ENCODE results near the gene ATG9B. TPM values are rescaled to one million over a fixed set of nuclear protein-coding genes. Genes with fewer than 3 reads are reported as not detected.

Gene ATG9B
- total RNA-seq, 1 donor from 2014 or later: 0.11 TPM

DNA sequence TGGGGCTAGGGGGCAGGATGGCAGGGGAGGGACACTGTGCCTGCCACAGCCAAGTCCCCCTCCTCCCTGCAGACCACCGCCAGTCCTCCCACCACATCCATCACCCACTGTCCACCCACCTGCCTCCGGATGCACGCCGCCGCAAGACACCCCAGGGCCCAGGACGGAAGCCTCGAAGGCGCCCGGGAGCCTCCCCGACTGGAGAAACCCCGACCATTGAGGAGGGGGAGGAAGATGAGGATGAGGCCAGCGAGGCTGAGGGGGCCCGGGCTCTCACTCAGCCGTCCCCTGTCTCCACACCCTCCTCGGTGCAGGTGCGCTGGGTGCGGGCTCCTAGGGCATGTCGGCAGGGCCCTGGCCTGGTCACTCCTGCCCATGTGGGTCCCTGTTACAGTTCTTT, 40.2 kb upstream of the ATG9B start:
- Mint-ChIP-seq H3K4me1 (ENCODE audit: unreplicated experiment) (peaks cover 34% of the 10 kb centered on the region), H3K27me3 (ENCODE audit: unreplicated experiment) (no peaks in the 10 kb centered on the region), H3K36me3 (ENCODE audit: unreplicated experiment) (peaks cover 14% of the 10 kb centered on the region), H3K4me3 (ENCODE audit: unreplicated experiment) (no peak overlapping the region), H3K27ac (ENCODE audit: unreplicated experiment) (no peak overlapping the region), H3K9me3 (ENCODE audit: unreplicated experiment) (no peaks in the 10 kb centered on the region)
- TF ChIP-seq, protein P1, sequence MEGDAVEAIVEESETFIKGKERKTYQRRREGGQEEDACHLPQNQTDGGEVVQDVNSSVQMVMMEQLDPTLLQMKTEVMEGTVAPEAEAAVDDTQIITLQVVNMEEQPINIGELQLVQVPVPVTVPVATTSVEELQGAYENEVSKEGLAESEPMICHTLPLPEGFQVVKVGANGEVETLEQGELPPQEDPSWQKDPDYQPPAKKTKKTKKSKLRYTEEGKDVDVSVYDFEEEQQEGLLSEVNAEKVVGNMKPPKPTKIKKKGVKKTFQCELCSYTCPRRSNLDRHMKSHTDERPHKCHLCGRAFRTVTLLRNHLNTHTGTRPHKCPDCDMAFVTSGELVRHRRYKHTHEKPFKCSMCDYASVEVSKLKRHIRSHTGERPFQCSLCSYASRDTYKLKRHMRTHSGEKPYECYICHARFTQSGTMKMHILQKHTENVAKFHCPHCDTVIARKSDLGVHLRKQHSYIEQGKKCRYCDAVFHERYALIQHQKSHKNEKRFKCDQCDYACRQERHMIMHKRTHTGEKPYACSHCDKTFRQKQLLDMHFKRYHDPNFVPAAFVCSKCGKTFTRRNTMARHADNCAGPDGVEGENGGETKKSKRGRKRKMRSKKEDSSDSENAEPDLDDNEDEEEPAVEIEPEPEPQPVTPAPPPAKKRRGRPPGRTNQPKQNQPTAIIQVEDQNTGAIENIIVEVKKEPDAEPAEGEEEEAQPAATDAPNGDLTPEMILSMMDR (IDR thresholded peaks at IDR 0.05): no peak
- no peak for DNase-seq (ENCODE audit: extremely low spot score, unreplicated experiment)

DNA sequence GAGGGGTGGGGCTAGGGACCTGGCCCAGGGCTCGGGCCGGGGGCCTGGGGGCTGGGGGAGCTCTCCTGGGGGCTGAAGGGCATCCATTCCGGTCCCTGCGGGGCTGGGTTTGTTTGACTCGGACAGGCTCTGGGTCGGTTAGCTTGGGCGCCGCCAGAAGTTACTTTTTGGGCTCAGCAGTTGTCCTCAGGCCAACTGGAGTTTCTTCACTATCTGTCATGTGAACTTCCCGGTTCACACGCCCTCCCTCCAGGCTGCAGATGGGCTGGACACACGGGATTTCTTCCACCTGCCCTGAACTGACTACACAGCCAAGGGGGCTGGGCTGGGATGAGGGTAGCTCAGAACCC, 38.9 kb upstream of the ATG9B start:
- no peak for DNase-seq (ENCODE audit: extremely low spot score, unreplicated experiment)
- Mint-ChIP-seq H3K36me3 (ENCODE audit: unreplicated experiment) (peaks cover 11% of the 10 kb centered on the region), H3K27ac (ENCODE audit: unreplicated experiment) (peak overlapping the region; percentile 62), H3K9me3 (ENCODE audit: unreplicated experiment) (no peaks in the 10 kb centered on the region), H3K4me3 (ENCODE audit: unreplicated experiment) (peak overlapping the region; percentile 40), H3K4me1 (ENCODE audit: unreplicated experiment) (peaks cover 45% of the 10 kb centered on the region), H3K27me3 (ENCODE audit: unreplicated experiment) (no peaks in the 10 kb centered on the region)
- TF ChIP-seq, protein P1 (IDR thresholded peaks at IDR 0.05): no peak

DNA sequence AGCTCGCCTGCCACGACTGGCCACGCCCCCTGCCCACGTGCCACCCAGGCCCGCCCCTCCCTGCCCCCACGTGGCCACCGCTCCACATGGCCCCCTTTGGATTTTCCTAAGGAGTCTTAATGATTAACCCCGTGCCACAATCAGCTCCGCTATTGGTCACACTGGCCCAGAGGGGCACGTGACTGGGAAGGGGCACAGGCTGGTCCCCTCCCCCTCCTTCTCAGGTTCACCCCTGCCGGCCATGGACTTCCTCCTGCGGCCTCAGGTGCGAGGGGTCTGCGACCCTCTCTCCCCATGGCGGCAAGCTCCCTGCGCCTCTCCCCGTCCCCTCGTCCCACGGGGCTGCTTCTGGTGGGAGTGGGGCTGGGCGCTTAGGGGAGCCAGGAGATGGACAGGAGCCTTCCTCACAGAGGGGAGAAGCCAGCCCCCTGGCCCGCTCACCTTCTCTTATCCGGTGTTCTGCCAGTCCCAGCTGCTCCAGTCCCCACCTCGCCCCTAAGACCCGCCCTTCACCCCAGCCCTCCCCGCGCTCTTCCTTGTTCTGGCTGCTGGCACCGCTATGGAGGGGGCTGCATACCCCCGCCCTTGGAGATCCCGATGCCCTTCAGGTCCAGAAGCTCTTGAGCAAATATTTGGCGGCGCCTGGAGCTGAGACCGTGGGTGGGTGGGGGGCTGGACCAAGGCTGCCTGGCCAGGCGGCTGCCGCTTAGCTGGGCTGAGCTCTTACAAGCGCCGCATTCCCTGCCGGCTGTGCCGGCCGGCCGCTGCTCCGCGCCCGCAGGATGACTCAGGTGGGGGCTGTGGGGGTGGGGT, 38.3 kb upstream of the ATG9B start:
- no peak overlapping the region for H3K27ac Mint-ChIP-seq (ENCODE audit: unreplicated experiment)
- TF ChIP-seq, protein P1 (IDR thresholded peaks at IDR 0.05): no peak
- H3K36me3 Mint-ChIP-seq (ENCODE audit: unreplicated experiment): peaks cover 6% of the 10 kb centered on the region
- no peaks in the 10 kb centered on the region for H3K9me3 Mint-ChIP-seq (ENCODE audit: unreplicated experiment)
- no peak for DNase-seq (ENCODE audit: extremely low spot score, unreplicated experiment)
- no peaks in the 10 kb centered on the region for H3K27me3 Mint-ChIP-seq (ENCODE audit: unreplicated experiment)
- peak overlapping the region; percentile 89 for H3K4me3 Mint-ChIP-seq (ENCODE audit: unreplicated experiment)
- peaks cover 42% of the 10 kb centered on the region for H3K4me1 Mint-ChIP-seq (ENCODE audit: unreplicated experiment)

DNA sequence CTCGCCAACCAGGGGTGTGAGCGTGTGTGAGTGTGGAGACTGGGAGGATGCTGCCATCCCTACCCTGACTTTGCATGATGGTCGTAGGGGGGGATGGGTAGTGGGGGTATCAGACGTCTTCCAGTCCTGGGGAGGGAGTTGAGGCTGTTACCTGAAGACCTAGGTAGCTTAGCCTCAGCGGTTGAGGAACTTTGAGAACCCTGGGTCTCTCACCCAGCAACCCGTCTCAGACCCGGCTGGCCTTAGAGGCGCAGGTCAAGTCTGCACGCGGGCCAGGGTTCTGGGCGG, 37.8 kb upstream of the ATG9B start:
- Mint-ChIP-seq H3K4me1 (ENCODE audit: unreplicated experiment) (peaks cover 43% of the 10 kb centered on the region), H3K4me3 (ENCODE audit: unreplicated experiment) (peak overlapping the region; percentile 89), H3K36me3 (ENCODE audit: unreplicated experiment) (peaks cover 5% of the 10 kb centered on the region), H3K27ac (ENCODE audit: unreplicated experiment) (peak overlapping the region; percentile 92), H3K9me3 (ENCODE audit: unreplicated experiment) (no peaks in the 10 kb centered on the region), H3K27me3 (ENCODE audit: unreplicated experiment) (no peaks in the 10 kb centered on the region)
- no peak for DNase-seq (ENCODE audit: extremely low spot score, unreplicated experiment)
- TF ChIP-seq, protein P1 (IDR thresholded peaks at IDR 0.05): no peak

DNA sequence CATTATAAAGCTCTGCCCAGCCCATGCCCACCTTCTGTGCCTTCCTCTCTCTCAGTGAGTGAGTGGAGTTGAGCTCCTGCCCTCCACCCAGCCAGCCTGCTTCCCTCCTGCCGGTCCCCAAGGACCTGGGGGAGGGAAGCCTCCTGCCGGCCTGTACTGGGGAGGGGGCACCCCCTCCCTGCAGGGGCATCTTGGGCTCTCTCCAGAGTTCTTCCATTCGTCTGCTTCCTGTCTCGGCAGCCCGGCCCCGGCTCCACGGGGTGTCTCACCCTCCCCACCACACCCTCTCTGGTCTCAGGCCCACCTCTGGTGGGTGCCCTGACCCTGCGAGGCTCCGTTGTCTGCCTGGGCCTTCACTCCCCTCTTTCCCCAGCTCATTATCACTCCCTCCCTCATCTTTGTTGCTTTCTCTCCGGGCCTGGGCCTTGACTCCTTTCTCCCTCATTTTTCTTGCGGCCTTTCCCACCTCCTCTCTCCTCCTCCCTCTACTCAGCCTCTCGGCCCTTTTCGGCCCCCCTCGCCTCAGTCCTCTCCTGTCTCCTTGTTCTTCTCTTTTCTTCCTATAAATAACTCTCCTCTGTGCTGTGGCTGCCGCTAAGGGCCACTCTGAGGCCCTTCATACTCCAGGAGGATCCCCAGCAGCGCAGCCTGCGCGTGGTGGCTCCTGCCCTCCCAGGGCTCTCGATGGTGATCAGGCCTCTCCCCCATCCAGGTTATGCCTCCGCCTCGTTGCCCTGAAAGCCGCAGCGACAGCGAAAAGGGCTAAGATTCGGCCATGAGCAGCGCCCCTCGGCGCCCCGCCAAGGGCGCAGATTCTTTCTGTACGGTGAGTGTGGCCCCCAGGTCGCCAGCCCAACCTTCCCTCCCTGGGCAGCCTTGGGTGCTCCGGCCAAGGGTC, 37.2 kb upstream of the ATG9B start:
- H3K27ac Mint-ChIP-seq (ENCODE audit: unreplicated experiment): peak overlapping the region; percentile 92
- no peak for DNase-seq (ENCODE audit: extremely low spot score, unreplicated experiment)
- peaks cover 5% of the 10 kb centered on the region for H3K36me3 Mint-ChIP-seq (ENCODE audit: unreplicated experiment)
- peaks cover 49% of the 10 kb centered on the region for H3K4me1 Mint-ChIP-seq (ENCODE audit: unreplicated experiment)
- H3K27me3 Mint-ChIP-seq (ENCODE audit: unreplicated experiment): no peaks in the 10 kb centered on the region
- peak overlapping the region; percentile 89 for H3K4me3 Mint-ChIP-seq (ENCODE audit: unreplicated experiment)
- TF ChIP-seq, protein P1 (IDR thresholded peaks at IDR 0.05): no peak
- no peaks in the 10 kb centered on the region for H3K9me3 Mint-ChIP-seq (ENCODE audit: unreplicated experiment)

Data from osteocyte (in vitro differentiated cells).